Cerebellar nuclear complex (tissue), 1 donor: ENCODE results near the gene SLC25A30.
"Not testable (repeated sequence)": the region's sequence is repeated elsewhere in the genome, so short reads cannot be mapped to it uniquely, and the experiment has no call there.

Experiments
- DNase-seq, 2 experiments: peaks; one replicate each; lab custom pipeline; 2025; lab: John Stamatoyannopoulos, UW

Gene SLC25A30

GRCh38 chr13:45391926-45392325 lies 26.2 kb downstream of the SLC25A30 start:
- DNase-seq: no peak

GRCh38 chr13:45391128-45391527 lies 27.0 kb downstream of the SLC25A30 start:
- DNase-seq: not testable (repeated sequence)

GRCh38 chr13:45390348-45390747 lies 27.8 kb downstream of the SLC25A30 start:
- not testable (repeated sequence) for DNase-seq

GRCh38 chr13:45388664-45389063 lies 29.5 kb downstream of the SLC25A30 start:
- no peak for DNase-seq

GRCh38 chr13:45386892-45387575 lies 31.1 kb downstream of the SLC25A30 start:
- not testable (repeated sequence) for DNase-seq

DNA sequence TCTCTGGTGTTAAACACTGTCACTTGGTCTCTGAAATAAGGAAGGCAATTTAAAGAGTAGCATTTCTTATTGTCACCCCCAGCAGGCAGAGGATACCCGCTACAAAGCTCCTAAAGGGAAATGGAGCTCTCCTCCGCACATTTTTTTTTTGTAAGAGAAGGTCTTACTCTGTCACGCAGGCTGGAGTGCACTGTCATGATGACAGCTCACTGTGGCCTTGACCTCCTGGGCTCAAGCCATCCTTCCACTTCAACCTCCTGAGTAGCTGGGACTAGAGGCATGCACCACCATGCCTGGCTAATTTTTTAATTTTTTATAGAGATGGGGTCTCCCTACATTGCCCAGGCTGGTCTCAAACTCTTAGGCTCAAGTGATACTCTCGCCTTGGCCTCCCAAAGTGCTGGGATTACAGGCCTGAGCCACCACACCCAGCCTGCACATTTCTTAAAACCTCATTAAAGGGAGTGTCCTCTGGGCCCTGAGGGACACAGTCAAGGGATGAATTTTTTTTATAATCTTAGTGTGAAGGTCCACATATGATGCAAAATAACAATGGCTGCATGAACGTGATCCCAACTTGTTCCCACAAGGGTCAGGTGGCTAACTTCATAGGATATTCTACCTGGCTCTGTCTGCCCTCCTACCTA lies 32.1 kb downstream of the SLC25A30 start:
- no peak for DNase-seq

- no peak for DNase-seq
Measured at GRCh38 chr13:45385320-45385719, 32.9 kb downstream of the SLC25A30 start.

DNA sequence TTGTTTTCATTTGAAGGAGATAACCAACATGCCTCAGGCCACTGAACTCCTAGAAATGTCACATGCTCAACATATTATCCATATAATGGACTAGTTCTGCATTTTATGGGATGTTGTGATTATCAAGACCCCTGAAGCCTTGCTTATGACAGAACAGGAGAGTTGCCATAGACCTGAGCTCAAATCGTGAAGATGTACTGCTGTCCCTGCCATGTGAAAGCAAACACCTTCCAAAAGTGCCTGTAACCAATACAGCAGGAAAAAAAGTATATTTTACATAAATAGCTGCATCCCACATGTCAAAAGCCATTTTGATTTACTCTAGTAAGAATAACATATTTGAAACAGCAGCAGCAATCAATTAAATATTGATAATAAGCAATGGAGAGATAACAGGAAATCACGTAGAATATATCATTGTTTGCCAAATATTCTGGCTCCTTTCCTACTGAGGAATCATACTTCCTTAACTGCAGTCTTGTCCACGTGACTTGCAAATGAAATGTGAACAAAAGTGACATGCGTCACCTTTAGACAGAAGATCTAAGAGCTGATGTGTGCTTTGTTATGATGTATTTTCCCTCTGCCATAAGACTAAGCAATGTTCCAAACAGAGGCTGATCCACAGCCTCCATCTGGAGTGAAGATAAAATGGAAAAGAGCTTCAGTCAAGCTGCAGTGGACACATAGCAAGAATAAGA lies 33.5 kb downstream of the SLC25A30 start:
- no peak for DNase-seq

GRCh38 chr13:45382739-45383138 lies 35.4 kb downstream of the SLC25A30 start:
- not testable (repeated sequence) for DNase-seq

DNA sequence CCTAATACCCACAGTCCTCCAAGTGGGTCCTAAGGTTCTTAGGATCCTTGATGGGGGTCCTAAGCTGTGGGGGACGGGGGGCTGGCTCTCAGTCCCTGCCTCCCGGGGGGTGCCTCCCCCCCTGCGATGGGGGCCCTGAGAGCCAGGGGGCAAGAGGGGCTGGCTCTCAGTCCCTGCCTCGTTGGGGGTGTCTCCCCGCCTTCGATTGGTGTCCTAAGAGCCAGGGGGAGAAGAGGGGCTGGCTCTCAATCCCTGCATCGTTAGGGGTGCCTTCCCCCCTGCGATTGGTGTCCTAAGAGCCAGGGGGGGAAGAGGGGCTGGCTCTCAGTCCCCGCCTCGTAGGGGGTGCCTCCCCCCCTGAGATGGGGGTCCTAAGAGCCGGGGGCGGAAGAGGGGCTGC lies 37.0 kb downstream of the SLC25A30 start:
- DNase-seq: no peak

- DNase-seq: not testable (repeated sequence)
Measured at GRCh38 chr13:45380708-45381107, 37.5 kb downstream of the SLC25A30 start.

DNA sequence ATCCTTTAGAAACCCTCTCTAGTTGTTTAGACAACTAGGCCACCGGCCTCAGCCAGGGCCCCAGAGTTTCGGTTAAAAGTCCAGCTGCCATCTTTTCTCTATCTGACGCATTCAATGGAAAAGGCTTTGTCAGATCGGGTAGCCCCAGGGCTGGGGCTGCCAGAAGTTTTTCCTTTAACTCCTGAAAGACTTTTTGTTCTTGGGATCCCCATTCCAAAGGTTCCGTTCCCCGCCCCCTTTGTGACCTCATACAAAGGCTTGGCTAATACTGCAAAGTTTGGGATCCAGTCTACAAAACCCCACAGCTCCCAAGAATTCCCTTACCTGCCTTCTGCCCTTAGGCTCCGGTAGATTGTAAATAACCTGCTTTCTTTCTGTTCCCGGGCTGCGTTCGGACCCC lies 38.7 kb downstream of the SLC25A30 start:
- not testable (repeated sequence) for DNase-seq

DNA sequence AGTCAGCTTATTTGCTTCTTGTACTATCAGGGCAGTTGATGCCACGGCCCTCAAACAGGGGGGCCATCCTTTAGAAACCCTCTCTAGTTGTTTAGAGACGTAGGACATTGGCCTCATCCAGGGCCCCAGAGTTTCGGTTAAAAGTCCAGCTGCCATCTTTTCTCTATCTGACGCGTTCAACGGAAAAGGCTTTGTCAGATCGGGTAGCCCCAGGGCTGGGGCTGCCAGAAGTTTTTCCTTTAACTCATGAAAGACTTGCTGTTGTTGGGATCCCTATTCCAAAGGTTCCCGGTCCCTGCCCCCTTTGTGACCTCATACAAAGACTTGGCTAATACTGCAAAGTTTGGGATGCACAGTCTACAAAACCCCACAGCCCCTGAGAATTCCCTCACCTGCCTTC lies 39.4 kb downstream of the SLC25A30 start:
- not testable (repeated sequence) for DNase-seq

DNA sequence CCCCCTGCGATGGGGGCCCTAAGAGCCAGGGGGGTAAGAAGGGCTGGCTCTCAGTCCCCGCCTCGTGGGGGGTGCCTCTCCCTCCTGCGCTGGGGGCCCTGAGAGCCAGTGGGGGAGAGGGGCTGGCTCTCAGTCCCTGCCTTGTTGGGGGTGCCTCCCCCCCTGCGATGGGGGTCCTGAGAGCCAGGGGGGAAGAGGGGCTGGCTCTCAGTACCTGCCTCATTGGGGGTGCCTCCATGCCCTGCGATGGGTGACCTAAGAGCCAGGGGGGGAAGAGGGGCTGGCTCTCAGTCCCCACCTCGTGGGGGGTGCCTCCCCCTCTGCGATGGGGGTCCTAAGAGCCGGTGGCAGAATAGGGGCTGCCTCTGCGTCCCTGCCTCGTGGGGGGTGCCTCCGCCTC lies 40.9 kb downstream of the SLC25A30 start:
- not testable (repeated sequence) for DNase-seq

DNA sequence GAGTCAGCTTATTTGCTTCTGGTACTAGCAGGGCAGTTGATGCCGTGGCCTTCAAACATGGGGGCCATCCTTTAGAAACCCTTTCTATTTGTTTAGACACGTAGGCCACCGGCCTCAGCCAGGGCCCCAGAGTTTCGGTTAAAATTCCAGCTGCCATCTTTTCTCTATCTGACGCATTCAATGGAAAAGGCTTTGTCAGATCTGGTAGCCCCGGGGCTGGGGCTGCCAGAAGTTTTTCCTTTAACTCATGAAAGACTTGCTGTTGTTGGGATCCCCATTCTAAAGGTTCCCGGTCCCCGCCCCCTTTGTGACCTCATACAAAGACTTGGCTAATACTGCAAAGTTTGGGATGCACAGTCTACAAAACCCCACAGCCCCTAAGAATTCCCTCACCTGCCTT lies 41.5 kb downstream of the SLC25A30 start:
- not testable (repeated sequence) for DNase-seq

- no peak for DNase-seq
Measured at GRCh38 chr13:45374917-45375316, 43.3 kb downstream of the SLC25A30 start.

GRCh38 chr13:45373162-45373547 lies 45.0 kb downstream of the SLC25A30 start:
- no peak for DNase-seq

- no peak for DNase-seq
Measured at GRCh38 chr13:45372189-45373161, 45.7 kb downstream of the SLC25A30 start.

- no peak for DNase-seq
Measured at GRCh38 chr13:45370922-45371406, 47.2 kb downstream of the SLC25A30 start.

- no peak for DNase-seq
Measured at GRCh38 chr13:45369116-45369515, 49.1 kb downstream of the SLC25A30 start.

GRCh38 chr13:45368571-45368970 lies 49.6 kb downstream of the SLC25A30 start:
- DNase-seq: no peak

DNA sequence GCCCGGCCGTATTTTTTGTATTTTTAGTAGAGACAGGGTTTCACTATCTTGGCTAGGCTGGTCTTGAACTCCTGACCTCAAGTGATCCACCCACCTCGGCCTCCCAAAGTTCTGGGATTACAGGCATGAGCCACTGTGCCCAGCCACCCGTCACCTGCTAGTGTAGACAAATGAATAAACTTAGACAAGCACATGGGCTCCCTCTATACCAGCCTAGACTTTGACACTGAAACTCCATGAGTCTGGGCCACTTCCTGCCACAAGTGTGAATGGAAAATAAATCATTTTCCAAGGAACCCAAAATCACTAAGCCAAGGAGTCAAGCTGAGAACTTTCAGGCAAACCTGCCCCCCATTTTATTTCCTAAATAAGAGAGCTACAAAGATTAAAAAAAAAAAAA lies 50.2 kb downstream of the SLC25A30 start:
- no peak for DNase-seq
